ENCODE results near the gene HELQ. TPM values are rescaled to one million over a fixed set of nuclear protein-coding genes. Genes with fewer than 3 reads are reported as not detected.
"Not testable (repeated sequence)": the region's sequence is repeated elsewhere in the genome, so short reads cannot be mapped to it uniquely, and the experiment has no call there.

Gene HELQ
- total and polyA plus RNA-seq, 9 of the 15 experiments (the other 6 are each of a cell fraction or from before 2014, with no cell fraction given), result 3.5 to 15.2 (median 11.9) TPM

DNA sequence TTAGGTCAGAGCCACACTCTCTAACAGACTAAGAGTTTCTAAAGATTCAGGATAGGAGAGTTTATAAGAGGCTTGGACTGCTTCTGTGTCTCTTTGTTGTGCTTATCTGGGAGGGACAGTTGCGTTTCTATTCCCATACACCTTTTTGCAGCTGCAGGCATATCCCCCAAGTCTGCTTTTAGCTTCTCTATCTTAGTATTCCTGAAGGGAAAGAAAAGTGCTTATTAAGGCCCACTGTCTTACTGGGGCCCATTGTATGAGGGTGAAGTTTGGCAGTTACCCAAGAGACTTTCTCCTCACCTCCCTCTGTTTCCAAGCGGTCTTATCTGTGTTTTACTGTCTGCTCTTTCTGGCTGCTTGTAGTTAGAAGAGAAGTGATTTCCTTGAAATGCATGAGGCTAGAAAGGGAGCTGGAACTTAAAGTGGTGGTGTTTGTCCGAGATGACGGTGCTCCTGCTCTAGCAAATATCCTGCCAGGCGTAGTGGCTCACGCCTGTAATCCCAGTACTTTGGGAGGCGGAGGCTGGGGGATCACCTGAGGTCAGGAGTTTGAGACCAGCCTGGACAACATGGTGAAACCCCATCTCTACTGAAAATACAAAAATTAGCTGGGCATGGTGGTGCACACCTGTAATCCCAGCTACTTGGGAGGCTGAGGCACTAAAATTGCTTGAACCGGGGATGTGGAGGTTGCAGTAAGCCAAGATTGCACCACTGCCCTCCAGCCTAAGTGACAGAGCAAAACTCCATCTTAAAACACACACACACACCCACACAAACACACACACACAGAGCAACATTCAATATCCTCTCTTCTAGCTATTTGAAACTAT is 40.7 kb upstream of the HELQ start:
- intact Hi-C loops (cut with micrococcal nuclease), result loop anchor here (1.0 to 5.0 kb wide), 3 partner anchors 39 to 134 kb away; partner anchors contain the start of genes GPAT3, HELQ and MRPS18C
- H3K36me3 ChIP-seq (ENCODE audit: control insufficient read depth, insufficient read depth, low read length); H4K20me1 ChIP-seq (replicated peaks; ENCODE audit: control insufficient read depth, insufficient read depth, low read length); H3K9me3 ChIP-seq (replicated peaks; ENCODE audit: control insufficient read depth, insufficient read depth, low read depth, low read length); CTCF ChIA-PET (ENCODE audit: low intra/inter-chr PET ratio); H3K79me2 ChIP-seq (ENCODE audit: control insufficient read depth, insufficient read depth, low read length); in situ Hi-C loops (cut with MboI); H3K9me1 ChIP-seq (ENCODE audit: control insufficient read depth, insufficient read depth, low read length); H3K27me3 ChIP-seq (ENCODE audit: control insufficient read depth in 2 of 2, insufficient read depth in 2 of 2, low read length in 2 of 2); TF ChIP-seq FOXM1 (CRISPR knock-in tag; IDR thresholded peaks at IDR 0.05; ENCODE audit: low read depth); TEAD4 (CRISPR knock-in tag; IDR thresholded peaks at IDR 0.05; ENCODE audit: borderline replicate concordance): not testable (repeated sequence)
- ATAC-seq, result peak; percentile 83
- FAIRE-seq, result peak; percentile 92
- Histone ChIP-seq H3K4me3 (peak overlapping the region; percentile 8; the same call in 1 of the 2 replicates), H3K27ac (ENCODE audit: extremely low read depth, low read depth, low read length) (peak overlapping the region; percentile 82), H3K4me1 (replicated peaks in 1 of 2; ENCODE audit: control insufficient read depth in 2 of 2, insufficient read depth in 2 of 2, low read length in 2 of 2) (peaks cover 12 to 13% of the 10 kb centered on the region in 2 experiments; a peak in 4 of 5 replicates), H2AFZ (ENCODE audit: low read depth, low read length) (peak overlapping the region; percentile 71), H3K4me2 (ENCODE audit: insufficient read depth, low read length) (peak overlapping the region; percentile 66), H3K9ac (ENCODE audit: insufficient read depth in 1 of 2, low read depth in 2 of 2, low read length in 2 of 2) (peak overlapping the region in 1 of 2 experiments; percentile 77; a peak in 2 of 4 replicates)
- 4% methylated on average over 8 of the region's 8 CpGs for WGBS (ENCODE audit: insufficient coverage, low coverage, missing lambda C conversion rate)
- POLR2A ChIA-PET, result interaction anchor here (0.6 to 1.2 kb wide), 4 partner anchors 9 to 46 kb away, joined by 3 to 4 read pairs (median 3); no protein-coding TSS in a partner anchor
- BruUV-seq (replicated peaks), result TSS peak; percentile 90
- DNase-seq (ENCODE audit: extremely low read depth in 1 of 4, low spot score in 3 of 4), result peak in 3 of 4 experiments; percentile 20 to 90 (median 57)
- TF ChIP-seq FOXM1 (IDR thresholded peaks at IDR 0.05; ENCODE audit: low read depth) (peak; percentile 73), EP300 (IDR thresholded peaks at IDR 0.05; ENCODE audit: low read length) (peak; percentile 73), TEAD4 (IDR thresholded peaks at IDR 0.05; ENCODE audit: low read length) (peak; percentile 88), CBFA2T3 (IDR thresholded peaks at IDR 0.05) (peak; percentile 97), MEF2A (IDR thresholded peaks at IDR 0.05; ENCODE audit: control insufficient read depth, low read depth, low read length) (peak; percentile 18; the same call in 1 of the 2 replicates), RBBP5 (IDR thresholded peaks at IDR 0.05; ENCODE audit: borderline replicate concordance, insufficient read depth, low read length, poor library complexity, severe bottlenecking) (peak; percentile 47), RAD21 (CRISPR knock-in tag; conservative IDR thresholded peaks at IDR 0.05 in 1 of 2, IDR thresholded peaks at IDR 0.05 in 1 of 2) (0 out of 4 replicates have a peak, but pooled peaks of 1 of the 2 experiments have one; percentile 12), SMARCA4 (IDR thresholded peaks at IDR 0.05) (peak; percentile 84), CCNT2 (IDR thresholded peaks at IDR 0.05; ENCODE audit: borderline replicate concordance, extremely low read depth, insufficient read length, low read depth, low read length) (peak; percentile 51), KLF1 (tag; IDR thresholded peaks at IDR 0.05) (peak; percentile 39; the same call in 1 of the 2 replicates), KDM1A (IDR thresholded peaks at IDR 0.05) (peak; percentile 86), CBFA2T2 (conservative IDR thresholded peaks at IDR 0.05) (peak; percentile 96), BCOR (IDR thresholded peaks at IDR 0.05) (peak; percentile 91), SMAD4 (CRISPR knock-in tag; conservative IDR thresholded peaks at IDR 0.05) (peak; percentile 83), TAF9B (IDR thresholded peaks at IDR 0.05; ENCODE audit: partially characterized antibody) (peak; percentile 9), STAT5A (IDR thresholded peaks at IDR 0.05; ENCODE audit: borderline replicate concordance, low read length) (peak; percentile 55; the same call in 1 of the 2 replicates)
- TF ChIP-seq, protein P1, sequence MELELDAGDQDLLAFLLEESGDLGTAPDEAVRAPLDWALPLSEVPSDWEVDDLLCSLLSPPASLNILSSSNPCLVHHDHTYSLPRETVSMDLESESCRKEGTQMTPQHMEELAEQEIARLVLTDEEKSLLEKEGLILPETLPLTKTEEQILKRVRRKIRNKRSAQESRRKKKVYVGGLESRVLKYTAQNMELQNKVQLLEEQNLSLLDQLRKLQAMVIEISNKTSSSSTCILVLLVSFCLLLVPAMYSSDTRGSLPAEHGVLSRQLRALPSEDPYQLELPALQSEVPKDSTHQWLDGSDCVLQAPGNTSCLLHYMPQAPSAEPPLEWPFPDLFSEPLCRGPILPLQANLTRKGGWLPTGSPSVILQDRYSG (tag; conservative IDR thresholded peaks at IDR 0.05; ENCODE audit: low read depth), result 0 out of 2 replicates have a peak, but pooled peaks have one; percentile 32
- TF ChIP-seq, protein P2, sequence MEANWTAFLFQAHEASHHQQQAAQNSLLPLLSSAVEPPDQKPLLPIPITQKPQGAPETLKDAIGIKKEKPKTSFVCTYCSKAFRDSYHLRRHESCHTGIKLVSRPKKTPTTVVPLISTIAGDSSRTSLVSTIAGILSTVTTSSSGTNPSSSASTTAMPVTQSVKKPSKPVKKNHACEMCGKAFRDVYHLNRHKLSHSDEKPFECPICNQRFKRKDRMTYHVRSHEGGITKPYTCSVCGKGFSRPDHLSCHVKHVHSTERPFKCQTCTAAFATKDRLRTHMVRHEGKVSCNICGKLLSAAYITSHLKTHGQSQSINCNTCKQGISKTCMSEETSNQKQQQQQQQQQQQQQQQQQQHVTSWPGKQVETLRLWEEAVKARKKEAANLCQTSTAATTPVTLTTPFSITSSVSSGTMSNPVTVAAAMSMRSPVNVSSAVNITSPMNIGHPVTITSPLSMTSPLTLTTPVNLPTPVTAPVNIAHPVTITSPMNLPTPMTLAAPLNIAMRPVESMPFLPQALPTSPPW (CRISPR knock-in tag; IDR thresholded peaks at IDR 0.05), result peak; percentile 37; the same call in 1 of the 2 replicates

Data from K562 (cell line).